ENCODE data around the gene CNTN4. TPM values are rescaled to one million over a fixed set of nuclear protein-coding genes. Genes with fewer than 3 reads are reported as not detected.

The CNTN4 gene
- total RNA-seq, 2 donors from 2014 or later: 13.0 to 50.1 TPM

DNA sequence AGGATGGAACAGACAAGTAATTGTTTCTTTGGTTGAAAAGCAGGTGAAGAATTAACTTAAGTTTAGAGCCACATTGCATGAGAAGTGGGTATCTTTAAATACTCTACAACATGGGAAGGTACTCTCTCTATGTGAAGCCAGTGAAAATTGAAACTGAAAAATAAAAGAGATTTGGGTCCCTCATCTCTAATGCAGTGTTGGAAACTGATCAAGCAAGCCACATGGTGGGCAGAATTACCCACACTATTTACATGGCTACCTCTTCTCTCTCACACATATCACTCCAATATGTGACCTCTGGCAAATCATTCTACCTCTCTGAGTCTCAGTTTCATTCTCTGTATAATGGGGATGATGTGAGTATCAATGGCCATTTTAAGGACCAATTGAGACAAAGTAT lies 672.5 kb downstream of the CNTN4 start:
- Histone ChIP-seq H3K36me3 (replicated peaks in 1 of 2; ENCODE audit: insufficient read depth in 1 of 2, low read depth in 2 of 2) (no peaks in the 10 kb centered on the region), H3K4me1 (no peaks in the 10 kb centered on the region), H3K27me3 (no peaks in the 10 kb centered on the region), H3K4me3 (no peak overlapping the region), H3K27ac (no peak overlapping the region), H3K9me3 (no peaks in the 10 kb centered on the region)
- ATAC-seq (no peak), DNase-seq (no peak)
- intact Hi-C loops (cut with DNase I): no loop called here
- TF ChIP-seq CTCF (IDR thresholded peaks at IDR 0.05) (no peak), POLR2A (IDR thresholded peaks at IDR 0.05) (no peak)

DNA sequence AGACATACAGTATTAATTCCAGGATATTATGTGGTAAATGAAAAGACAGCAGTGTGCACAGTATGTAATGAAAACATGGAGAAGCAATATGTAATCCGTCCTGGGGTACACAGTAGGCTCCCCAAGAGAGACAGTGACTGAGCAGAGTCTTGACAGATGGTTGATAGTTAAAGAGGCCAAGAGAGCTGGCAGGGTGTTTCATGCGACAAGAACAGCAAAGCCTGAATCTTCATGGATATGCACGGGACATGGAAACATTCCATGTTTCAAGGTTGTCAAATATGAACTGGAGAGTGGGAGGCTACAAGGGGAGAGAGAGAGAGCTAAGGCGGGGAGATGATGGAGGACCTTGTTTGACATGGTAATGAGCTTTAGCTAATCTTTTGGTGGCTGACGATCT lies 673.1 kb downstream of the CNTN4 start:
- Histone ChIP-seq H3K9me3 (no peaks in the 10 kb centered on the region), H3K36me3 (replicated peaks in 1 of 2; ENCODE audit: insufficient read depth in 1 of 2, low read depth in 2 of 2) (no peaks in the 10 kb centered on the region), H3K4me3 (no peak overlapping the region), H3K27me3 (no peaks in the 10 kb centered on the region), H3K27ac (no peak overlapping the region), H3K4me1 (no peaks in the 10 kb centered on the region)
- ATAC-seq: no peak
- WGBS, 2 donors: 49 to 60% methylated on average over 5 of the region's 5 CpGs
- TF ChIP-seq CTCF (IDR thresholded peaks at IDR 0.05) (no peak), POLR2A (IDR thresholded peaks at IDR 0.05) (no peak)
- intact Hi-C loops (cut with DNase I): no loop called here
- DNase-seq: no peak

GRCh38 chr3:2772803-2773202 lies 674.1 kb downstream of the CNTN4 start:
- no peak for TF ChIP-seq POLR2A (IDR thresholded peaks at IDR 0.05)
- TF ChIP-seq CTCF (IDR thresholded peaks at IDR 0.05): no peak
- ATAC-seq: no peak

GRCh38 chr3:2774481-2775249 lies 676.0 kb downstream of the CNTN4 start:
- Histone ChIP-seq H3K27me3 (no peaks in the 10 kb centered on the region), H3K27ac (no peak overlapping the region), H3K9me3 (no peaks in the 10 kb centered on the region), H3K36me3 (replicated peaks in 1 of 2; ENCODE audit: insufficient read depth in 1 of 2, low read depth in 2 of 2) (no peaks in the 10 kb centered on the region), H3K4me1 (no peaks in the 10 kb centered on the region), H3K4me3 (no peak overlapping the region)
- WGBS, 2 donors: 55 to 70% methylated on average over 5 of the region's 5 CpGs
- ATAC-seq (no peak), DNase-seq (no peak)
- intact Hi-C loops (cut with DNase I): no loop called here
- TF ChIP-seq CTCF (IDR thresholded peaks at IDR 0.05) (no peak), POLR2A (IDR thresholded peaks at IDR 0.05) (no peak)

More at GRCh38 chr3:2772803-2773202, 674.1 kb downstream of the CNTN4 start:
- Histone ChIP-seq H3K27me3 (no peaks in the 10 kb centered on the region), H3K4me1 (no peaks in the 10 kb centered on the region), H3K4me3 (no peak overlapping the region), H3K9me3 (no peaks in the 10 kb centered on the region), H3K27ac (no peak overlapping the region), H3K36me3 (replicated peaks in 1 of 2; ENCODE audit: insufficient read depth in 1 of 2, low read depth in 2 of 2) (no peaks in the 10 kb centered on the region)
- WGBS, 2 donors: 39 to 50% methylated on average over 1 of the region's 1 CpG
- no peak for DNase-seq
- intact Hi-C loops (cut with DNase I): no loop called here

GRCh38 chr3:2783261-2783660 lies 684.6 kb downstream of the CNTN4 start:
- H3K4me1 ChIP-seq: no peaks in the 10 kb centered on the region
- H3K27me3 ChIP-seq: no peaks in the 10 kb centered on the region
- H3K9me3 ChIP-seq: no peaks in the 10 kb centered on the region
- DNase-seq (no peak), ATAC-seq (no peak)
- H3K27ac ChIP-seq: no peak overlapping the region
- TF ChIP-seq CTCF (IDR thresholded peaks at IDR 0.05) (no peak), POLR2A (IDR thresholded peaks at IDR 0.05) (no peak)
- H3K36me3 ChIP-seq (replicated peaks in 1 of 2; ENCODE audit: insufficient read depth in 1 of 2, low read depth in 2 of 2): no peaks in the 10 kb centered on the region
- H3K4me3 ChIP-seq: no peak overlapping the region
- intact Hi-C loops (cut with DNase I): no loop called here
- 38% methylated on average over 2 of the region's 2 CpGs for WGBS, 2 donors

Measured in body of pancreas (tissue), 4 donors.